ENCODE measurements around the gene CCDC38. TPM values are rescaled to one million over a fixed set of nuclear protein-coding genes. Genes with fewer than 3 reads are reported as not detected.
A peak's percentile ranks its signal among the peaks of the same experiment; 100 is the strongest.

The CCDC38 gene
- total and polyA plus RNA-seq, 9 of the 15 experiments (the other 6 are each of a cell fraction or from before 2014, with no cell fraction given): not detected

GRCh38 chr12:95858451-95859343 is 83.7 kb downstream of the CCDC38 start, which contains the start of gene SNRPF (continued):
- TF ChIP-seq MGA (IDR thresholded peaks at IDR 0.05) (peak; percentile 79), CTCFL (IDR thresholded peaks at IDR 0.05; ENCODE audit: borderline replicate concordance, insufficient read depth, low read depth, low read length, poor library complexity, severe bottlenecking) (peak; percentile 9), NFIX (CRISPR knock-in tag; IDR thresholded peaks at IDR 0.05; ENCODE audit: low read depth) (no peak), CC2D1A (IDR thresholded peaks at IDR 0.05) (no peak), SIN3B (IDR thresholded peaks at IDR 0.05; ENCODE audit: low read depth) (peak; percentile 87), NFYB (IDR thresholded peaks at IDR 0.05; ENCODE audit: extremely low read depth, insufficient read length) (peak; percentile 92), RBBP5 (IDR thresholded peaks at IDR 0.05; ENCODE audit: borderline replicate concordance, insufficient read depth, low read length, poor library complexity, severe bottlenecking) (peak; percentile 99), GMEB1 (CRISPR knock-in tag; IDR thresholded peaks at IDR 0.05) (no peak), RB1 (IDR thresholded peaks at IDR 0.05; ENCODE audit: low read depth) (0 out of 2 replicates have a peak, but pooled peaks have one; percentile 57)
